Activated T-cell treated with anti-CD3 and anti-CD28 coated beads for 48 hours (primary cell): ENCODE data around the gene FMN2.

Experiments used
- DNase-seq: peaks from one replicate; pipeline ENCODE4 v3.0.0-alpha.2; 2020; ENCODE audit warnings: low read depth

Gene FMN2

DNA sequence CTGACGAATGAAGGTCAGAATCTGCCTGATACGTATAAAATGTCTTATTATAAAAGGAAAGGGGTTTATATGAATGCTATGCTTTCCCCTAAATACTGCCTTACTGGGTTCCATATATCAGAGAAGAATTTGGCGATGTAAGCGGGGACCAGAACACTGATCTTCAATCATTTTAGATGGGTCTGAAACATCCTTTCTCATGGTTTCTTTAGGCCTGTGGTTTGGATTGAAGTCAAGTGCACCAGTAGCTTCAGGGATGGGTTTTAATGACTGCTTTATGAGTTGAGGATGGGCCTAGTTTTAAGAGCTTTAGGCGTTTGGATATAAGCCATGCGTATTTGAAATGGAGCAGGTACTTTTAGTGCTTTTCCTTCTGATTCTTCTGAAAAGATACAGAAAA lies 6.9 kb downstream of the FMN2 start:
- DNase-seq, result no peak

DNA sequence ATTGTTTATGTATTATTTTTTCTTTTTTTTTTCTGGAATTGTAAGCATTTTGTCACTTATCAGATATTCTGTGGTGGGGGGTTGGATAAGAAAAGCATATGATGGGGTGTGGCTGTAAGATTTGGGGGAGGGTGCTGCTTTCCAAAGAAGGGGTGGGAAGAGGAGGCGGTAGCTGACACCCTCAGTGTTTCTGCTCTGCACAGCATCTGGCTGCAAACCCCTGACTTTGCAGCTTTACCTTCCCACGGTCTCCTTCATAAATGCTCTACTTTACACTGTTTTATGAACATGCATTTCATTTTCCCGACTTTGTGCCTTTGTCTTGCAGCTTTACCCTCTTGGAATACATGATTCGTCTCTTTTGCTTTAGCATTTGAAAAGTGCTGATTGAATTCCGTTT lies 7.6 kb downstream of the FMN2 start:
- no peak for DNase-seq

DNA sequence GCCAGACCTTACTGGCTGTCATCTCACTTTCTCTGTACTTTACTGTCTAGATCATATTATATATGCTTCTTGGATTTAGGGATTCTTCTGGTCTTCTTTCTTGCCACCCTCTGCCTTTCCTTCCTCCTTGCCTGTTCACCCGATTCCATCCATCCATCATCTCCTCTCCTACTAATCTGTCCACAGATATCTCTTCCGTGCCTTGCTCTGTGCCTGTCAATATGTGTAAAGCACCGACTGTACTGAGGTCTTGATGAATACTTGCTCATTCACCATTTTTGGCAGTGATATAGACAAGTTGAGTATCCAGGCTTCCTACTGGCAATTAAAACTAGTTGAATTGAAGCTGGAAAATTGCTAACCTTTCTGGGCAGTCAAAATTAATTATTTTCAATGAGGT lies 8.1 kb downstream of the FMN2 start:
- DNase-seq, result no peak

DNA sequence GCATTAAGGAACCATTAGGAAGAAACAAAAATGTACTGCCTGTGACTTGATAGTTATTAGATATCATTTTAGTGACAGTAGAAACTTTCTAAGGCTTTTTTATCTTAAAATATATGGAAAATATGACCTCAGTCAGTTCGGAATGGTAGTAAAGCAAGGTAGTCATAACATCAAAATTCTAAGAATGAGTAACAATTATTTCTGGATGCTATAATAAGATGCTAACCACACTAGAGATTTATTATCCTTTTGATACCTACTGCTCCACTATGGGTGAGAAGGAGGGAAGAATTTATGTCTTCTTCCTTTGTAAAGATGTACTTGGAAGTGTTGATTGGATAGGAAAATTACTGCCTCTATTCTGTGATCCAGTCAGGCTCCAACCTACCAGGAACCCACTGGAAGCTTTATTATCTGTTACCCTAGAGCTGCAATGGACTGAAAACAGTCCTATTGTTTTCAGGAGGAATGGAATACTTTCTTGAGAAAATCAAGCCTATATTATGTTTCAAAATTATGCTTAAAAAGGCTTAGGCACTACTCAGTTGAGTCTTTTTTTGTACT lies 8.8 kb downstream of the FMN2 start:
- DNase-seq, result no peak

DNA sequence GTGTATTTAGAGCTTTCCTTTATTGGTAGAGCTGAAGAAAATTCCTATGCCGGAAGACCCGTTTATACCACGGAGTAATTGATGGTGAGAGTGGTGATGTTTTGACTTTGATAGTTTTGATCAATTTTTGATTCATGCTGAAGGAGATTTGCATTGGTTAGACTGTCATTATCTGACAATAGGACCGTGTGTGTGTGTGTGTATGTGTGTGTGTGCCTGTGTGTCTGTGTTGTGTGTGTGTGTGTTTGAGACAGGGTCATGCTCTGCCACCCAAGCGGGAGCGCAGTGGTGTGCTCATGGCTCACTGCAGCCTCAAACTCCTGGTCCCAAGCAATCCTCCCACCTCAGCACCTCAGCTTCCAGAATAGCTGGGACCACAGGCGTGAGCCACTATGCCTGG lies 9.6 kb downstream of the FMN2 start:
- no peak for DNase-seq

DNA sequence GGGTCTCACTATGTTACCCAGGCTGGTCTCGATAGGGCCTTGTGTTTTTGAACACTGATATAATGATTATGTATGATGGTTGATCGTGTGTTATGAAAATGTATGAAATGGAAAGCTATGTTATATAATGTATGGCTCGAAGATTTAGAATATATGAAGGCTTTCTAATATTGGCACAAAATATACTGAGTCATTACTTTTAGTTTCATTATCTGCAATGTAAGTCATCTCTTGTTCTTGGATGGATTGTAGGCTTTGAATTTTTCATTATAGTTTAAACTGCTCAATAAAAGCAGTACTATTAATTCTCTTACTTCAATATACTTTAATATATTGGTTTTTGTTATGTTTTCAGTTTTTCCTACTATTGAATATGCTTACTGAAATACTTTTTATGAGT lies 10.1 kb downstream of the FMN2 start:
- no peak for DNase-seq

DNA sequence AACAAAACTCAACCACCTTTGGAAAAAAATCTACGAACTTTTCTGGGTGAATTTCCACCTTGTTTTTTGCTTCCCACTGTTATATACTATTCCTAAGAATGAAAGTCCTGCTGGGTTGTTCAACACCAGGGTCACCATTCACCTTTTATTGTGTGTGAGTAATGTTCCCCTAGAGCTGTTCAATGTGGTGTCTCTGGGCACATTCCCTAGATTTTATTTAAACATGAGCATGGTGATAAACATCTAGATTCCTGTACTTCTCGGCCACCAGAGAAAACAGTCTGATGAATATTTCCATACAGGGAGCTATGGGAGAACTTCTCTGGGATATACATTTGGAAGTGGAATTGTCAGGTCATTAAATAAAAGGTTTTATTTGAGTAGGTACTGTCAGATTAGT lies 13.0 kb downstream of the FMN2 start:
- no peak for DNase-seq

DNA sequence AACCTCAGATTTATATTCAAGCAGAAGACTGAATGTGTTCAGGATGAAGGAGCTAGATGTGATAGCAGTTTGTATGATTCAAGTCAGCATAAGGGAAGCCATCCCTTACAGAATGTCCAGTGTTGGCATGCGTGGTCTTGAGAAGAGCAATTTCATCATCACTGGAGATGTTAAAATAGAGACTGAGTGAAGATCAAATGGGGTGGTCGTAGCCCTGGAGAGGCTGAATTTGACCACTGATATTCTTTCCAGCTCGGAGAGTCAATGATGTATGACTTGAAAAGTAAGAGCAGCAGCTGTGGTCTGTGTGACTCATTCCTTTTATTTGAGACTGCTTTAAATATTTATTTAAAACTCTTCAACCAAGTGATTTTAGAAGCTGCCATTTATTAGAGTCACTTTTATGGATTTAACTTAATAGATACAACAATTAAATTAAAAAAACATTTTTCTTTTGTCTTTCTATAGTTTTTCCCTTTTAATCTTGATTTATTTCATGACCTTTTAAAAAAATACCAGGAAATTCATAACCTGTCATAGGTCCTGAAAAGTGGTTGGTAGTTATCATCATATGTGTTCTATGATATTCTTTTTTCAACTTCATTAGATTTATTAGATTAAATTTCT lies 15.5 kb downstream of the FMN2 start:
- no peak for DNase-seq

DNA sequence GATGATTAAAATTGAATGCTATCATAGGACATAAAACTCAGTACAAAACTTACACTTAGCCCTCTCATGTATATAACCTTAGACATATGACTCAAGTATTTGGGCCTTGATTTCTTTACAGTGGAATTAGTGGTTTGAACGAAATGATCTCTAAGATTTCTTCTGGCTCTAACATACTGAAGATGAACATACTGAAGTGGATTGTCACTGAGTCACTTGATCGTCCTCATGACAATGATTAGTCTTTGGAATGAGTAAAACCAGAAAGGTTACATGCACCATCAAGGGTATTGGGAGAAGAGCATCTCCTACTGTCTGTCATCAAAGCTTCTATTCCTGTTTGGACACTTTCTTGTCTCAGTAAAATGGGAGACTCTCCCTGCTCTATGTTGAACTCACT lies 17.4 kb downstream of the FMN2 start:
- DNase-seq, result no peak

DNA sequence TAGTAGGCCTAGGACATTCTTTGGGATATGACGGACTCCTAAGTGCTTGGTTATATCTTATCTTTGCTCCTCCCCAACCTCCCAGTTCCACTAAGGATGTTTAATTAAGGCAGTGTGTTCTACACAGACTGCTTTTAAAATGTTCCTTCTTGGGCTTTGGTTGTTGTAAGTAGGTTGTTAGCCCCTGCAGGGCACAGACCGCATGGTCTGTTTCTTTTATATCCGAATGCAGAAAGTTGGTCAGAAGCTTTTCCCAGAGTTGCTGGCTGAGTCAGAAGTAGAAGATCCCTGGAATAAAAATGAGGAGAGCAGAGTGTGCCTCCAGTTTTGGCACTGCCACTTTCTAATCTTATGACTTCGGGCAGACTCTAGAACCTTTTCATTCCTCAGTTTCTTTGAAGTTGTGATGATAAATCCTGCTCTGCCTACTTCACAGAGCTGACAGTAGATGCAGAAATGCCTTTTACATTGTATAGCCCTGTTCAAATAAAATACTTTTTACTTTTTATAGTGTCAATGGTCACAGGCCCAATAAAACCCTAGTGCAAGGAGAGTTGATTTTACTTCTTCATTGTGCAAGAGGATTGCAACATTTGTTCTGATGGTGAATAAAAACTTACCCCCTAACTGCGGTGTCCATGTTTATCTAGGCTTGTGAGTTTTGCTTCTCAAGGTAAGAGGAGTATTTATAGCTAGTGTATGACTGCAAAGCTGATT lies 18.4 kb downstream of the FMN2 start:
- no peak for DNase-seq

DNA sequence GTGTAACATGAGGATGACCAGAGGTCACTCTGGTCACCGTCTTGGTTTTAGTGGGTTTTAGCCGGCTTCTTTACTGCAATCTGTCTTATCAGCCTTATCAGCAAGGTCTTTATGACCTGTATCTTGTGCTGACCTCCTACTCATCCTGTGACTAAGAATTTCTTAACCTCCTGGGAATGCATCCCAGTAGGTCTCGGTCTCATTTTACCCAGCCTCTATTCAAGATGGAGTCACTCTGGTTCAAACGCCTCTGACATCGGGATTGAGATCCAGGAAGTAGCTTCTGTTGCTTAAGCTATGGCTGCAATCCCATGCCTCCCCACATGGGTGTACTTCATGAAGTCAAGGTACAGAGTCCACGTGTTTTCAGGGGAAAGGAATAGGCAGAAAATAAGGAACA lies 19.9 kb downstream of the FMN2 start:
- DNase-seq, result no peak

DNA sequence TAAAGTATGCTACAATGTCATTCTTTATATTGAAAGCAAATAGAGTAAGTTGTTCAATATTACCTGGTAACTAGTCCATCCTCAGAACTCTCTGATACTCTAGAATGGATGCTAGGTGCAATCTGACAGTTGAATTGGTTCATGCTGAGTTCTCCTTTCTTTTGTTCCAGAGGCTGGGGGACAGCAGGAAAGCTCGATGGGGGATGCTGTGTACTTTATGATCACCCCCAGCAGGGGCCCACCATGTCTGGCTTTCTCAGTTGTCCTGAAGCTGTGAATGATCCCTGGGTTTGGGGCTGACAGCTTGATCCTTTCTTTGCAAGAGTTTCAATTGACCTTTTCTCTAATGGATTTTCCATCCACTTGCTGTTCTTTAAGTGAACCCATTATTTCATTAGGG lies 22.5 kb downstream of the FMN2 start:
- no peak for DNase-seq

DNA sequence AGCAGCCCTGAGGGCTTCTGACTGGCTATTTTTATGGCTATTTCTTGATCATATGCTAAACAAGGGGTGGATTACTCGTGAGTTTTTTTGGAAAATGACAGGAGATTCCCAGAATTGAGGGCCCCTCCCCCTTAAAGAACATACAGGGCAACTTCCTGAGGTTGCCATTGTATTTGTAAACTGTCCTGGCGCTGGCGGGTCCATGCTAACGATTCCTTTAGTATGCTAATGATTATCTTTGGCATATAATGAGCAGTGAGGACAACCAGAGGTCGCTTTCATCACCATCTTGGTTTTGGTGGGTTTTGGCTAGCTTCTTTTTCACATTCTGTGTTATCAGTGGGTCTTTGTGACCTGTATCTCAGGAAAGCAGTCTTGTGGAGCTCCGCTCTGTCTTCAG lies 24.1 kb downstream of the FMN2 start:
- DNase-seq, result no peak

DNA sequence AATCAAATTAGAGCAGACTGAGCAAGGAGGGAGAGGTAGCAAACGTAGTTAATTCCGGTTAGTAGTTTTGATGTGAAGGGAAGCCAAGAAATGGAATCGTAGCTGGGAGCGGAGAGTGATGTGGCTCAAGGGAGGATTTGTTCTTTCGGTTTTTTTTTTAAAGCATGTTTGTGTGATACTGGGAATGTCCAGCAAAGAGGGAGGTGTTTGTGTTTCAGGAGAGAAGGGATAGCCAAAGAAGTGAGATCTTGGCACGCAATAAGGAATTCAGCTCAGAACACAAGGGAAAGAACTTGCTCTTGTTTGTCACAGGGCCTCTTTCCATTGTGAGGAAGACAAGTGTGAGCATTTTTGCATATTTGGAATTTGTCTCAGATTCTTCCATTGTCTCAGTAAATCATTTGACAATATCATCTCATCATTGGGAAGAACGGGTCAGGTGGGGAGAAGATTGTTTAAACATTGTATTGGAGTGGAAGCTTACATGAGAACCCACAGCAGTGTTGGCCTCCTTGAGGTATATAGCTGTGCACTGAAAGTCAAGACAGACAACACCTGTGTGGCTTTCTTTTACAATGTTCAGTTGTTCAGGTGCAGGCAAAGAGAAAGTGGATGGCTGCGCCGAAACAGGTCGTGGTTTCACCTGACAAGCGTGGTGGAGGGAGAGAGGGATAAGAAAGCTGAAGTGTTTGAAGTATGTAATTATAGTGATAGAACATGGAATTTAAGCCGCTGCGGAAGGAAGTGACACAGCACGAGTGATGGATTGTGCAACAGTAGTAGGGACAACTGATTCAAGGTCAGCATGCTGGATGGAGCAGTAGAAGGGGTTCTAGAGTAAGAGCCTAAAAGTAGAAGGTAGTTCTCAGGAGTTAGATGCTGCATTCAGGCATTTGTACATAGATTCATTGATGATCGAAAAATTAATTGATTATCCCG lies 25.4 kb downstream of the FMN2 start:
- DNase-seq, result no peak

DNA sequence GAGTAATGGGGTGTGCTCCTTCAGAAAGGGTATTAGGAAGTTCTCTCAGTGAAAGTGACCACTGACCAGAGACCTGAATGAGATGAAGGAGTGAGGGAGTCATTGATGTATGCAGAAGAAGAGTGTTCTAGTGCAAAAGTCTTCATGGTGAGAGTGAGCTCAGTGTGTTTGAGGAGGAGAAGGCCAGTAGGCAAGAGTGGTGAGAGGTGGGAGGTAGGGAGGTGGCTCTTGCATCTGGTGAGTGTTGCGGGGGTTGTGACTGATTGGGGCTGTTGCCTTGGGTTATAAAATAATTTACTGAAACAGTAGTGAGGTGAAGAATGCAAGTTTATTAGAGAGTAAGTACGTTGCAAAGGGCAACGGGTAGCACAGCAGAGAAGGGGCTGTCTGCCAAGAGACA lies 26.2 kb downstream of the FMN2 start:
- DNase-seq, result no peak

DNA sequence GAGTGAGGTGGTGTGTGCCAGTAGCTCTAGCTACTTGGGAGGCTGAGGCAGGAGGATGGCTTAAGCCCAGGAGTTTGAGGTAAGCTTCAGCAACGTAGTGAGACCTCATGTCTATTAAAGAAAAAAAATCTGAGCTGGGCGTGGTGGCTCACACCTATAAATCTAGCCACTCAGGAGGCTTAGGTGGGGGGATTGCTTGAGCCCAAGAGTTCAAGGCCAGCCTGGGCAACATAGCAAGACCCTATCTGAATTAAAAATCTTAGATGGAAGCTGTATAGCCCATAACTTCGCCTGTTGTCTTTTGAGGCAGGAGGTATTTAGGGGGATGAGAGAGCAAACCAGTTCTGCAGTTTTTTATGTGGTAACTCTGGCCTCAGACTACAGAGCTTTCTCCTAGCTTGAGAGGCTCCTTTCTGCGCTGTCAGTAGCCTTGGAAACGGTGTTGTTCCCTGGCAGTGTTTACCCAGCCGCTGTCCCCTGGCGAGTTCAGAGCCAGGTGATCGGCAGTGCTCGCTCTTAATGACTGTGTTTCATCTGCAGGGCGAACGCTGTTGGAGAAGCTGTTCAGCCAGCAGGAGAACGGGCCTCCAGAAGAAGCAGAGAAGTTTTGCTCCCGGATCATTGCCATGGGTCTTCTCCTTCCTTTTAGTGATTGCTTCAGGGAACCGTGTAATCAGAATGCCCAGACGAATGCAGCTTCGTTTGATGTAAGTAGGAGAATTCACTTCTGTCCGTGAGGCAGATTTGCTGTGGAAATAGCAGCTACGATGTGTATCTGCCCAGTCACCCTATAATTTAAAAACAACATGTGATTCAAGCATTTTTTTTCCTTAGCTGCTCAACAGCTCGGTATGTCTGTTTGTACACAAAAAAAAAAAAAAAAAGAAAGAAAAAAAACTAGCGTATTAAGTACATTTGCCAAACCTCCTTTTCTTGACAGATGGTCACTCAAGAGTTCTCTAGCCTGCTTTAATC lies 31.2 kb downstream of the FMN2 start:
- DNase-seq, result no peak

DNA sequence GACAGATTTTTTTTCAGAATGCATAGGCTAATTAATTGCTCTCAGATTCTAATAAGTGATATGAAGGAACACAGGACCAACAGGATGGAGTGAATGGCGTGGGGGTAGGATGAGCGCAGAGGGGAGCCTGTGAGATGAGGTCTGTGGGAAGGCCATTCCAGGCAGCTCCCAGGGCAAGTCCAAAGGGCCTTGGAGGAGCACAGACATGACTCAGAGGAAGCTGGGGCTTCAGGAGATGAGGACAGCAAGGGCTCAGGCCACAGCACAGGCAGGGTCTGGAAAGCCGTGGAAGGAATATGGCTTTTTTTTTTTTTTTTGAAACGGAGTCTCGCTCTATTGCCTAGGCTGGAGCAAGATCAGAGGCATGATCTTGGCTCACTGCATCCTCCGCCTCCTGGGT lies 35.1 kb downstream of the FMN2 start:
- no peak for DNase-seq

DNA sequence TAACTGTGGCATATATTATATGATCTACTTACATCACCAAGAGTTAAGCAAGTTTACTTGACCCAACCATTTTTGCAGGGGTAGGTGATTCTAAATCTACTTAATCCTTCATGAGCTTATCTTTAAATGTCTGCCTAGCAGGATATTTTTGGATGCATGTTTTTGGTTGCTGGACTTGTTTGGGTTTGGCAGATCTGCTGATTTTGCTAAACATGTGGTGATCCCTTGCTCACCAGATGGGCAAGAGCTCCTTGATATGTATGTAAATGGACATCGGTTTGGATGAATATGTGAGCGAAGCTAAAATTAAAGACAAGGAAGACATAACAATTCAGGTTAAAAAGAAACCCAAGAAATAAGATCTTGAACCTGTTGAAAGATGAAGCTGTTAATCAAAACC lies 36.7 kb downstream of the FMN2 start:
- DNase-seq, result no peak

DNA sequence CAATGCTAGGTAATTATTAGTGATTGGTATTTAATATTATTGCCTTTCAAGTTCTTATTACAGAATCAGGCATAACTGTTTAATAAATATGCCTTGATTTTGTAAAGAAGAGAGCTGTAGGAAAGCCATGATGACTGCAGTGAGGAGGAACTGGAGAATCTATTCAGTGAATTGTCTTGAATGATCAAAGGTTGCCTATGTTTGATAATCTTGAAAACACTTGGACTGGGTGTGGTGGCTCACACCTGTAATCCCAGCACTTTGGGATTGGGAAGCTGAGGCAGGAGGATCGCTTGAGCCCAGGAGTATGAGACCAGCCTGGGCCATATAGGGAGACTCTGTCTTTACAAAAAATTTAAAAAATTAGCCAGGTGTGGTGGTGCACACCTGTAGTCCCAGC lies 42.4 kb downstream of the FMN2 start:
- DNase-seq, result no peak

DNA sequence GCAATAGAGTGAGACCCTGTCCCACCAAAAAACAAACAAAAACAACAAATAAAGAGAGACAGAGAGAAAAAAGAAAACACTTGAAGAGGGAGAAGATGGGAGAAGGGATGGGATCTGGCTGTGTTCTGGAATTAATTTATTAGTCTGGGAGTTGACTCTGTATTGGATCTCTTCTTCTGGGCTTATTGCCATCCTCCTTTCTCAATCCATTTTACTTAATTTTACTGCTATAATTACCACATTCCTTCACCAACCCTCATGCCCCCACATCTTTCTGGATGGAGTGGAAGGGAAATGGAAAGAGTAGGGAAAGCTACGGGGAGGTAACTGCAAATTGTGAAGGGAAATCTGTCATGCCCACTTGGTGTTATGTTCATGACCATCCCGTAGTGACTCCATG lies 42.9 kb downstream of the FMN2 start:
- no peak for DNase-seq

DNA sequence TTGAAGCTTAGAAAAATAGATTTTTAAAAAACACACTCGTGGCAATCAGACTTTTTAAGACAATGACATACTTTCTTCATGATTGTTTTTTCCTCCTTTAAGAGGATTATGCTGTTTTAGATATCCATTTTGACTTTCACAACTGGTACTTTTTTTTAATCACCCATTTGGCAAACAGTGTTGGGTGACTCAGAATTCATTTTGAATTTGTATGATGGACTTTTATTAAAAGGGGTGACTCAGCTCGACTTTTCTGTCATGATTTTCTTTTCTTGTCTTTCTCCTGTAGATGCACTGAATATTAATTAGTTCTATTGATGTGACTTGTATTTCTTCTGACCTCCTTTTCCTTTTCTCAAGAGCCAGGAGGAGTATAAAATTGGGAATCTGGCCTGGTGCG lies 44.7 kb downstream of the FMN2 start:
- no peak for DNase-seq

DNA sequence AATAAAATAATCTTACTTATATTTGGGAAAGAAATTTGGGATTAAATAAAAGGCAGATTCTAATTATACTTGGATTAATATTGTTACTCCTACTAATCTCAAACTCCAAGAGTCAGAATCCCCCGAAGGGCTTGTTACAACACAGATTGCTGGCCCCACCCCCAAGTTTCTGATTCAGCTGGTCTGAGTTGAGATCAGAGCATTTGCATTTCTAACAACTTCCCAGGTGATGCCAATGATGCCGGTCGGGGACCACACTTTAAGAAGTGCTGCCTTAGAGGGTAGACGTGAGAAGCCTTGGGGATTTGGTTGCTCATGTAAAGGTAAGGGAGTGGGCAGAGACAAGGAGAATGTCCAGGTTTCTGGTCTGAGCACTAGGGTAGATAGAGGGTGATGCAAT lies 47.2 kb downstream of the FMN2 start:
- DNase-seq, result no peak
